Nephron (organoid): ENCODE measurements around the gene DLG5.
A peak's percentile ranks its signal among the peaks of the same experiment; 100 is the strongest.

Experiments
- H3K27ac Mint-ChIP-seq, 3 experiments: 2 replicates each; pipeline ENCODE4 v1.8.0; 2020; ENCODE audit warnings: mixed read lengths in 3 of 3, mild to moderate bottlenecking in 2 of 3, moderate library complexity in 1 of 3
- H3K27me3 Mint-ChIP-seq: 2 replicates; pipeline ENCODE4 v1.8.0; 2021; ENCODE audit warnings: low read depth, mild to moderate bottlenecking, moderate library complexity, mixed read lengths
- H3K36me3 Mint-ChIP-seq: 2 replicates; pipeline ENCODE4 v1.8.0; 2020; ENCODE audit warnings: low read depth, mixed read lengths
- H3K4me1 Mint-ChIP-seq: 2 replicates; pipeline ENCODE4 v1.8.0; 2020; ENCODE audit warnings: mixed read lengths
- H3K4me3 Mint-ChIP-seq, 3 experiments: 2 replicates each; pipeline ENCODE4 v1.8.0; 2020; ENCODE audit warnings: mild to moderate bottlenecking in 3 of 3, mixed read lengths in 3 of 3, moderate library complexity in 2 of 3
- H3K9me3 Mint-ChIP-seq: 2 replicates; pipeline ENCODE4 v1.8.0; 2020; ENCODE audit warnings: mixed read lengths
- CTCF ChIP-seq, 3 experiments: fragments of 200-600 bp; sonication (generic); IDR thresholded peaks; one replicate each; pipeline ENCODE4 v1.5.0; 2021; ENCODE audit warnings: antibody characterized with exemption in 3 of 3; ENCODE audit not compliant: unreplicated experiment in 3 of 3

Gene DLG5

GRCh38 chr10:77866598-77866997 lies 60.0 kb downstream of the DLG5 start:
- Mint-ChIP-seq H3K27ac (peak overlapping the region in 1 of 3 experiments; percentile 35), H3K4me3 (no peak overlapping the region), H3K36me3 (peaks cover 32% of the 10 kb centered on the region), H3K9me3 (no peaks in the 10 kb centered on the region), H3K27me3 (no peaks in the 10 kb centered on the region), H3K4me1 (peaks cover 30% of the 10 kb centered on the region)
- TF ChIP-seq CTCF (IDR thresholded peaks at IDR 0.05; ENCODE audit: unreplicated experiment in 3 of 3), result no peak

GRCh38 chr10:77865580-77866324 lies 60.8 kb downstream of the DLG5 start:
- Mint-ChIP-seq H3K4me1 (peaks cover 29% of the 10 kb centered on the region), H3K9me3 (no peaks in the 10 kb centered on the region), H3K27me3 (no peaks in the 10 kb centered on the region), H3K36me3 (peaks cover 32% of the 10 kb centered on the region), H3K4me3 (no peak overlapping the region), H3K27ac (peak overlapping the region in 2 of 3 experiments; percentile 44 to 69)
- no peak for TF ChIP-seq CTCF (IDR thresholded peaks at IDR 0.05; ENCODE audit: unreplicated experiment in 3 of 3)

GRCh38 chr10:77864151-77864851 lies 62.3 kb downstream of the DLG5 start:
- Mint-ChIP-seq H3K36me3 (peaks cover 32% of the 10 kb centered on the region), H3K4me1 (peaks cover 29% of the 10 kb centered on the region), H3K4me3 (no peak overlapping the region), H3K9me3 (no peaks in the 10 kb centered on the region), H3K27me3 (no peaks in the 10 kb centered on the region), H3K27ac (peak overlapping the region in 1 of 3 experiments; percentile 69)
- TF ChIP-seq CTCF (IDR thresholded peaks at IDR 0.05; ENCODE audit: unreplicated experiment in 3 of 3), result no peak

GRCh38 chr10:77863446-77863845 lies 63.1 kb downstream of the DLG5 start:
- Mint-ChIP-seq H3K9me3 (no peaks in the 10 kb centered on the region), H3K4me1 (peaks cover 29% of the 10 kb centered on the region), H3K36me3 (peaks cover 33% of the 10 kb centered on the region), H3K4me3 (no peak overlapping the region), H3K27me3 (no peaks in the 10 kb centered on the region), H3K27ac (peak overlapping the region in 2 of 3 experiments; percentile 45 to 90)
- no peak for TF ChIP-seq CTCF (IDR thresholded peaks at IDR 0.05; ENCODE audit: unreplicated experiment in 3 of 3)

GRCh38 chr10:77862595-77862994 lies 64.0 kb downstream of the DLG5 start:
- TF ChIP-seq CTCF (IDR thresholded peaks at IDR 0.05; ENCODE audit: unreplicated experiment in 3 of 3), result no peak
- Mint-ChIP-seq H3K9me3 (no peaks in the 10 kb centered on the region), H3K4me1 (peaks cover 22% of the 10 kb centered on the region), H3K27ac (no peak overlapping the region), H3K27me3 (no peaks in the 10 kb centered on the region), H3K36me3 (peaks cover 27% of the 10 kb centered on the region), H3K4me3 (no peak overlapping the region)
